Uterus (tissue), 2 donors: ENCODE data around the gene FCHSD2.

Source experiments
- CTCF ChIP-seq, 4 experiments: fragments of 200-600 bp in 2 of 4; fragments of 450-650 bp in 2 of 4; sonication (generic) in 2 of 4; IDR thresholded peaks; one replicate each; pipeline ENCODE4 v1.5.1; 2016 to 2019; ENCODE audit warnings: antibody characterized with exemption in 4 of 4, mild to moderate bottlenecking in 2 of 4, moderate library complexity in 1 of 4
- POLR2A ChIP-seq, 2 donors: fragments of 450-650 bp; IDR thresholded peaks; one replicate each; pipeline ENCODE4 v1.6.1; 2016; ENCODE audit warnings: antibody characterized with exemption in 2 of 2, mild to moderate bottlenecking in 1 of 2, moderate library complexity in 1 of 2

- TF ChIP-seq CTCF (IDR thresholded peaks at IDR 0.05) (no peak), POLR2A (IDR thresholded peaks at IDR 0.05) (no peak)
These were observed 143.4 kb downstream of the FCHSD2 start for GRCh38 chr11:72998676-72999075.
